Fibroblast of skin of right quadriceps (primary cell): ENCODE measurements around the gene TMEM135.
"Not testable (repeated sequence)": the region's sequence is repeated elsewhere in the genome, so short reads cannot be mapped to it uniquely, and the experiment has no call there.

ENCODE experiments used
- DNase-seq: peaks from one replicate; pipeline ENCODE4 v3.0.0-alpha.2; 2013

TMEM135 gene

DNA sequence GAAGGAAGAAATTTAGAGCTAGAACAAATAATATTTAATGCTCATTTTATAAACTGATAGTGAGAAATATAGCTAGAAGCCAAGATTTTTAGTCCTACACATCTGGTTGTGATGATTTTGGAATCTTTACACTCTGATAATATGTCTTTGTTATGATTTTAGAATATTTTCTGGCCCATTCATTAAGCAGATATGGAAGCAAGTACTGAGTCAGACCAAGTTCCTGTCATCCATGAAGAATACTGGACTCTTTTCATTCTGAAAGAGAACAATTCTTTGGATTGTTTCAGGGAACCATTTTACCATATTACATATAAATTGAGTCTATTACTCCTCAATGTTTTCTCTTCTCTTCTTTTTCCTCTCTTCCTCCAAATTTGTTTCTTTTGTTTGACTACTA is 227.4 kb downstream of the TMEM135 start:
- DNase-seq, result peak; percentile 38

DNA sequence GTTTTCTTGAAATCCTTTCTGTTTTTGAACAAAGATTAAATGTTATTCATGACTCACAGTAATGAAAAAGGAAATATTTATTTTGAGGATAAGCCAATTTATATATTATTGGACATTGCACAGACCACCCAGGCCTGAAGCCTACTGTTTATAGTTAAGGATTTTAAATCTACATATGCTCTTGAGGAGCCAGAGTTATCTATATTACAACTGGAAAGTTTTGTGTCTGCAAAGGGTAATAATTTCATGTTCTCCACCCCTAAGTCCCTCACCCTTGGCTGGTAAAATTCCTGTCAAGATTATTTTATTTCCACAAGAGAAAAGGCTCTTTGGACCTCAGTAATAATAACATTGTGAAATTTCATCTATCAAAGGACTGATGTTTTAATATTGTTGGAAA is 228.2 kb downstream of the TMEM135 start:
- no peak for DNase-seq

DNA sequence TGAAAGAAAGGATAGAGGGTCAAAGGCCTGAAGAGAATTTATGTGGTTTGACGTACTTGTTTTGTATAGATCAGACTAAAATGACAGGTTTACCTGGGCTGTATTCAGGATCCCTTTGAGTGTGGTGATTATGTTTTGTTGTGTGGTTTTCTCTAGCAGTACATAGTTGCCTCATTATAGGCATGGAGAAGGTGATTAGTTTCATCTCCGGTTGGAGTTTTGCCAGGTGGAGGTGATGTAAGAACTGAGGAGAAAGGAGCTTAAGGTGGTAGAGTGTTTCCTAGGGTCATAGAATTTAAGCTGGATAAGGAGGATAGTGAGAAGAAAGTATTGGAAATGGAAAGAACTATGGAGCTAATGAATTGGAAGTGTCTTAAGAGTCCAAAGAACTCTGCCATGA is 229.0 kb downstream of the TMEM135 start:
- no peak for DNase-seq

DNA sequence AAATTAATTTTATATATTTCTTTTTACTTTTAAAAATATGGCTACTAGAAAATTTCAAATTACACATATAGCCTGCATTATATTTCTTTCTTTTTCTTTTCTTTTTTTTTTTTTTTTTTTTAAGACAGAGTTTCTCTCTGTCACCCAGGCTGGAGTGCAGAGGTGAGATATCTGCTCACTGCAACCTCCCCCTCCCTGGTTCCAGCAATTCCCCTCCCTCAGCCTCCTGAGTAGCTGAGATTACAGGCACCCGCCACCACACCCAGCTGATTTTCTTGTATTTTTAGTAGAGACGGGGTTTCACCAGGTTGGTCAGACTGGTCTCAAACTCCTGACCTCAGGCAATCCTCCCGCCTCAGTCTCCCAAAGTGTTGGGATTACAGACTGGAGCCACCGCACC is 234.2 kb downstream of the TMEM135 start:
- DNase-seq, result not testable (repeated sequence)

DNA sequence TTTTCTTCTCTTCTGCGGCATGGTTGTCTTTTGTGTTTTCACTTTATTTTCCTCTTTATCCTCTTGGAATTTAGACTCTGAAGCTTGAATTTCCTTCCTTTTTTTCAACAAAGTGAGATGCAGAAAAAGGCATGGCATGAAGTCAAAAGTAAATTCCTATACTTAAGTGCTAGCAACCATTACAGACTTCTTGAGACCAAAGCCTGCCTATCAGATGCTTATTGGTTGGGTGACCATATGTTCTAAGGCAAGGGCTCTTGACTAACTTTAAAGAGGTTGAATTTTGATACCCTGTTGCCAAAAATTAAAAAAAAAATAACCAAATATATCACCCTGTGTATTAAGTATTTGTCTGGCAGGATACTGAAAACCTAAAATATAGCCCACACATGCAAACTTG is 237.4 kb downstream of the TMEM135 start:
- no peak for DNase-seq

DNA sequence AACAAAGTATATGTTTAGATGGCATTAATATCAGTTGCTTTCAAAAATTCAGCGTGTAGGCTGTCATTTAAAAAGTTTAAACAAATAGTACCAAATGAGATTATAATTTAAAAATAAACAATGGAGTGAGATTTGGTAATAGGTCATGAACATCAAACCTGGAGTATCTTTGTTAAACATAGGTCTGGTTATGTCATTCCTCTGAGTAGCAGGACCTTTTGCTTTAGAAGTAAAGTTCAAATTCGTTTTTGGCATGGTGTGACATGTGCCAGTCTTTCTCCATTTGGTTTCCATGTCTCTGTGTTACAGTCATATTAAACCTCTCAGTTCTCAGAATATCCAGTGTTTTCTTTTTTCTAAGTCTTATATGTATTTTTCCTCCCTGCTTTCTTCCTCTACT is 242.4 kb downstream of the TMEM135 start:
- DNase-seq, result no peak

DNA sequence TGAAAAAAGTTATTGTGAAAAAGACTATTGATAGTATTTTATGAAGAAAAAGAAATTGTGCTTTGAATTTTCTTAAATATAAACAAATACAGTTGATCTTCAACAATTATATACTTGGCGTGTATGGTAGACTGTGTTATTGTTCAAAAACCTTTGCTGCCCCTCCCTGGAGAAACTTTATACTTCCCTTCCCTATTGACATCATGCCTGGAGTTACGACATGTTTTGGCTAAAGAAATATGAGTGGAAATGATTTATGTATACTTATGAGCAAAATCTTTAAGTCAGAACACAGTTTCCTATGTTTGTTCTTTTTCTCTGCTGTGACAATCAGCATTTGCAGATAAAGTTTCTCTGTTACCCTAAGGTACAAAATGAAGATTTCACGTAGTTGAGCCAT is 243.8 kb downstream of the TMEM135 start:
- DNase-seq, result peak; percentile 66

DNA sequence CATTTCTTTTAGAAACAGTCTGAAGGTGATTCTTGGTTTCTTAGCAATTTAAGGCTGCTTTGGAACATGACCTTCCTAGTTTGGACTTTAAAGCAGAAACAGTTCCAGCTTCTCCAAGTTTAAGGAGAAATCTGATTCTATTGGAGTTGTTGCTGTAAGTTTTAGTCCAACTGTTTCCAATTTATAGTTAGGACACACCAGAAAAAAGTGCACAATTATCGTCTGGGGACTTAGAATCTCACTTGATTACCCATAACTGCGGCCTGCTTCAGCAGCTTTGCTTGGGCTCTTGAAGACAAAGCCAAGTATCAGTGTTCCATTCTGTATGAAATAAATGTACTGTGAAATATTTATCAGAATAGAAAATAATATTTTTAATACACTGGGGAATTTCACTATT is 246.6 kb downstream of the TMEM135 start:
- no peak for DNase-seq

DNA sequence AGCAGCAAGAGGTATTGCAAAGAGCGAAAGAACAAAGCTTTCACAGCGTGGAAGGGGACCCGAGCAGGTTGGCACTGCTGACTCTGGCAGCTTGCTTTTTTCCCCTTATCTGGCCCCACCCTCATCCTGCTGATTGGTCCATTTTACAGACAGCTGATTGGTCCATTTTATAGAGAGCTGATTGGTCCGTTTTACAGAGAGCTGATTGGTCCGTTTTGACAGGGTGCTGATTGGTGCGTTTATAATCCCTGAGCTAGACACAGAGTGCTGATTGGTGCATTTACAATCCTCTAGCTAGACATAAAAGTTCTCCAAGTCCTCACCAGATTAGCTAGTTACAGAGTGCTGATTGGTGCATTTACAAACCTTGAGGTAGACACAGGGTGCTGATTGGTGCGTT is 247.9 kb downstream of the TMEM135 start:
- DNase-seq, result not testable (repeated sequence)

DNA sequence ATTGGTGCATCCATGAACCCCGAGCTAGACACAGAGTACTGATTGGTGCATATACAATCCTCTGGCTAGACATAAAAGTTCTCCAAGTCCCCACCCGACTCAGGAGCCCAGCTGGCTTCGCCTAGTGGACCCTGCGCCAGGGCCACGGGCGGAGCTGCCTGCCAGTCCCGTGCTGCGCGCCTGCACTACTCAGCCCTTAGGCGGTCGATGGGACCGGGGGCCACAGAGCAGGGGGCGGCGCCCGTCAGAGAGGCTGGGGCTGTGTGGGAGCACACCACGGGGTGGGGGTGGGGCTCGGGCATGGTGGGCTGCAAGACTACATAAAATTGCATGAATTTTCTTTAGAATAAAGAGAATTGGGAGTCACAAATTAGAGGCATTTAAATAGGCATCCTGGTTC is 248.6 kb downstream of the TMEM135 start:
- no peak for DNase-seq

DNA sequence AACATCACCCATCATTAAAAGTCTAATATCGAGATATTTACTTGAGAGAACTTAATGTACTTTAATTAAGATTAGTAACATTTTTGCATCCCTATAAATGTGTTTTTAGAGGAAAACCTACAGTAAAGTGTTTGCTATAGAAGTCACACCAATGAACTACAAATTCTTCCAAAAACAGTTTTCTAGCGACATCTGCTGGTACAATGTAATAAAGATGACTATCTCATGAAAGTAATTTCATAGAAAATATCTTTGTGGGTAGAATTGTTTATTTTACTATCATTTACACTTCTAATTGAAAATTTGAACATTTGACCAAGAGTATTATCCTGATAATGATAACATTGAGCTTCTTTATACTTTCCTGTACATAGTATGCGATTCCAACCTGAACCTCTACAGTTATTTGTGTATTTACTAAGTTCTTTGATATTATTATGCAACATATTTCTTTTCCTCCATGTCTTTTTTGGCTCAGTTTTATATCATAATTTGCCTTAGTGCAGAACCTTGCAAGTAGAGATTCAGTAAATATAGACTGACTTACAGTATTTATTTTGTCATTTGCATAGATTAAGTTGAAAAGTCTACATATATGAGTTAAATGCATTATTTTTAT is 252.7 kb downstream of the TMEM135 start:
- peak; percentile 52 for DNase-seq

DNA sequence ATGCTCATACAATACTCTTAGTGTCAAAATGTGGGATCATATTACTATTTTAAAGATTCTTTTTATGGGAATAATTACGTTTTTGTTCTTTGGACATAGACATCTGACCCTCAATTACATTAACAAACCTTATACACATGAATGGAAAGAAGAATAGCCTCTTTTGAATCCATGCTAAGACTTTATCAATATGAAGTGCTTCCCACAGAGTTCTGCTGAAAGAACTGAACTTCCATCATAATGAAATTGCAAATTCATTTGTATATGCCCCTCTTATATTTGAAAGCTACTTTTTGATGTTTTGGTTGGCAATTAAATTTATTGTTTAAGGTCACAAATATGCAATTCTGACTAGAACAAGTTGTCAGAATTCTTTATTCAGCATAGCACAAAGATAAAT is 254.9 kb downstream of the TMEM135 start:
- no peak for DNase-seq

DNA sequence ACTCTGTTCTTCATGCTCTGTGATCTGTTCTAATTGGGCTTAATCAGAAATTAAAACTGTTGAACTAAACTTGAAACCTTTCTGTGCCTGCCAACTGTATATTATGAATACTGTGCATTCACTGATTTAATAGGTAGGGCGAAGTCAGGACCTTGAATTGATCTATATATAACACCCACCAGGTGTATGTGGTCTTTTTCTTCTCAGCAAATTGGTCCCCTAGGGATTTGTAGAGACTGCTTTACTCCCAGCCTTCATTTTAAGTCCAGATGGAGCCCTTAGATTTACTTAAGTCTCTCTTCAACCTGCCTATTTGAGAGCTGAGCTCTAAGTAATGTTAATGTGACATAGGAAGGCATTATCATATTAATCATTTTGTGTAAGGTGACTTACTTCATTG is 257.5 kb downstream of the TMEM135 start:
- DNase-seq, result no peak

DNA sequence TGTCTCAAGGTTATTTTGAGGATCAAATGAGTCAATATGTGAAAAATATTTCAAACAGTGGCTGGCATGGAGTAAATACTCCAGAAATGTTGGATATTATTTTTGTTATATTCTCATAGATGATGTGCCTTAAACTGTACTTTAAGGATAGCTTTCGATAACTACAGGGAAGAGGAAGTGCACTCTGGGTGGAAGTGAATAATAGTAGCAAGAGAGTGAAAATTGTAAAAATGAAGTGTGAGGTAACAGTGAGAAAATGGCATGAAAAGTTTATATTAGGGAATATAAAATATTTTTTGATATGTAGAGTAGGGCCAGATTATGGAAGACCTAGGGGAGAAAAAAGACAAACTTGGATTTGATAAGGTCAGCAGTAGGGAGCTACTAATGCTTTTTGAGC is 258.9 kb downstream of the TMEM135 start:
- no peak for DNase-seq

DNA sequence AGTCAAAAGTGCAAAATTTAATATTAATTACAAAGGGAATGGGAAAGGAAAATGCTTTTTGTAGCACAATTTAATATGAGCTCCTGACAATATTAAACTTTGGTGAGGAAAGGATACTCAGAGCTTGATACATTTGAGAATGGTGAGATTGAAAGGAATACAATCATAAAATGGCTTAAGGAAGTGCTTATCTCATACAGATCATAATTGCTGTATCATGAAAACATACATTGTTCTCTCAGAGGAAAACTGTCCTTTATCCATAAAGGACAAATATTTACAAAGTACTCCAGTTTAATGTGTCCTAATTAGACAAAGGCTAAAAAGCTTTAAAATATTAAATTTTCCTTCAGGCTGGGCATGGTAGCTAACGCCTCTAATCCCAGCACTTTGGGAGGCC is 260.4 kb downstream of the TMEM135 start:
- no peak for DNase-seq

DNA sequence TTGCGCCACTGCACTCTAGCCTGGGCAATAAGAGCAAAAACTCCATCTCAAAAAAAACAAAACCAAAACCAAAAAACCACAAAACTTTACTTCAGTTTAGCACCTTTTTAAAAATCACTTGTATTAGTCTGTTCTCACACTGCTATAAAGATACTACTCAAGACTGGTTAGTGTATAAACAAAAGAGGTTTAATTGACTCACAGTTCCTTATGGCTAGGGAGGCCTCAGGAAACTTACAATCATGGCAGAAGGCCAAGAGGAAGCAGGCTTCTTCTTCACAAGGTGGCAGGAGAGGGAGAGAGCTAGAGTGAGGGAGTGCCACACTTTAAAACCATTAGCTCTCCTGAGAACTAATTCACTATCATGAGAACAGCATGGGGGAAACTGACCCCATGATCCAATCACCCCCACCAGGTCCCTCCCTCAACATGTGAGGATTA is 261.3 kb downstream of the TMEM135 start:
- DNase-seq, result no peak

DNA sequence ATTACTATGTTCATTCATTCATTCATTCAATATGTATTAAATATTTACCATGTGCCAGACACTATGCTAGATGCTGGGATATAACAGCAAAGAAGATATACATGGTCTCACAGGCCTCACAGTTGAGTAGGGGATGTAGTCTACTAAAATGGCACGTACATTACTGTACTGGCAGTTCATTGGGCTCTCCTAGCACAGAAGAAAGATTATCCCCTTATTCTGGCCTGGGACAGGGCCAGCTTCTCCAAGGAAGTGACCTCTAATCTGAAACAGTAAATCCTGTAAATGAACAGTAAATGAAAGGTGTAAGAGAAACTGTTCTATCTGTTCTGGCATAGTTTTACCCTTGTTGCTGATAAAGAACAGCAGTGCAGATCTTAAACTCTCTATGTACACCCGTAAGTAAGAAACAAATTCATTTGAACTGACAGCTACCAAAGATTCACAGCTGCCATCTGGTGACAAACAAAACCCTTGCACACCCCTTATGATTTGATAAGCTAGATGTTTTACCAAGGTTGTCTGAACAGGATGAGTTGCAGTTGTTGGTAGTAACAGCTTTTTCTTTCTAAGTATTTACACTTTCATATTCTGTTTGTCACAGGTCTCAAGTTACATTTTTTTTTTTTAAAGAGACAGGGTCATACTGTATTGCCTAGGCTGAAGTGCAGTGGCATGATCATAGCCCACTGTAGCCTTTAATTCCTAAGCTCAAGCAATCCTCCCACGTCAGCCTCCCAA is 263.1 kb downstream of the TMEM135 start:
- no peak for DNase-seq

DNA sequence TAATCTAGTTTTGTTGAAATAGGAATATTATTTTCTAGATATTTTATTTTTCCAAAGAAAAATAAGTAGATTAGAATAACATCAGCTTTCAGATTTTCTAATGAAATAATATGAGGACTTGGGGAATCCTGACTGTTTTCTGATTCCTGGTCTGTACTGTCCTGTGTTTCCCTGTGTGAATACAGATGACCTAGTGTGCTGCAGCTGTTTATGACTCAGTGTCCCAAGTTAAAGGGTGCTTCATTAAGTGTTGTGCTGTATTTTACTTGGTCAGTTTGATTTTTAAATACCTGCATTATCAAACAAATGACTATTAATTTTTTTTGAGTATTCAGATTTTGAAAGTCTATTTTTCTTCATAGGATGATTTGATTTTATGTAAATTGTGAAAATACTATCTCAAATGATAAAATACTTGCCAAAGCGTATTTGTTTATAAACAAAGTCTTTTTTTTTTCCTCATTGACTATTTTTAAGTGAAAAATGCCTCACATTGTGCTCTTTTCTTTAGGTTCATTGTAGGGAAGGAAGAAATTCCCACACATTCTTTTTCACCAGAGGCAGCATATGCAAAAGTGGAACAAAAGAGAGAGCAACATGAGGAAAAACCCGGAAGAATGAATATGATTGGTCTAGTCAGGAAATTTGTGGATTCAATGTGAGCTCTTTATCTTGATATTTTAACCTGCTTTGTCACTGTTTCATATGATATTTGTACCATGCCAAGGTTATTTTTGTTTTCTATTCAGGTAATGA is 264.2 kb downstream of the TMEM135 start:
- DNase-seq, result no peak

DNA sequence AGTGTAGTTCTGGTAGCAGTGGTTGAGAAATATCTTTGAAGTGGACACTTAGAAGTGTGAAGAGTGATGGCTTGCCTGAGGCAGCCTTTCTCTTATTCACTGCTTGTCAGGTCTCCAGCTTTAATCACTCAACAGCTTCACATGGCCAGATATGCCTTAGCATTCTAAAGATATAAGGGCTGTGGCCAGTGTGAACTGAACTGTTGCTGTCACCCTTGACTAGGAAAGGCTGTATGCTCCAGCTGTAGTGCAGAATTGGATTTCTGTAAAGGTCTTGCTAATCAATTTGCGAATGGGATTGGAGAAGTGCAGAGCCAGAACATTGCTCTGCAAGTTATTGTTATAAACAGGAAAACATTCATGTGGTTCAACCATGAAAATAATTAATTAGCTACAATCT is 266.7 kb downstream of the TMEM135 start:
- no peak for DNase-seq

DNA sequence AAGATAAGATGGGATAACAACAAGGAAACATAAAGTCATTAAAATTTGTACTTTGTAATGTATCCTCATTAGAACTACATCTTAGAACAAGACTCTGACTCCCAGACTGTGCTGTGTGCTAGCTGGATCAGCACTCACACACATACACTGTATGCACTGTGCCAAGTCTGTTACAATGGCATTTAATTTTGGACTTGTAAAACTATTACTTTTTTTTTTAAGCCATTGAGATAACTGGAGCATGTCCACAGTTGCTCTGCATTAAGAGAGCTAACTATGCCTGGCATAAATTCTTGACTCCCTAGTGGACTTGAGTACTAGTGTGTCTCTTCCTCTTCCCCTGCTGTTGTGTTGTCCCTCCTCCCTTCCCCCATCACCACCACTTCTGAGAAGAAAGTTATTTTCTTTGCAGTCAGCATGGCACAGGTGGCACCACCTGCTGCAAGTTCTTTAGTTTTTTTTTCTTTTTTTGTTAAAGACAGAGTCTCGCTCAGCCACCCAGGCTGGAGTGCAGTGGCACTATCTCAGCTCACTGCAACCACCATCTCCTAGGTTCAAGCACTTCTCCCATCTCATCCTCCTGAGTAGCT is 268.6 kb downstream of the TMEM135 start:
- DNase-seq, result no peak

DNA sequence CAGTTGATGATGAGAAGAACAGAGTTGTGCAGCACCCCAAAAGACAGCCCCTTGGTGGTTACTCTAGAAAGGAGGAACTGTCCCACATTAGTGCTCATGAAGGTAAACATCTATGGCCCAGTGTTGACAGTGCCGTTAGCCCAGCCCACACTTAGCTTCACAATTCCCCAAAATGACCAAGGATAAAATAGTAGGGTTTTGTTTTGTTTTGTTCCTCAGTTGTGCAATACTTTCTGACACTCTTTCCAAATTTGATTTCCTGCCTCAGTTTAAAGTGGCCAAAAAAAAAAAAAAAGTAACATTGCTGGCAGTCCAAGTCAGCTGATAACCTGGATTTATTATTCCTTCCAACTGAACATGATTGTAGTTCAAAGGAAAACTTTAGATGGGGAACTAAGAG is 269.4 kb downstream of the TMEM135 start:
- no peak for DNase-seq

DNA sequence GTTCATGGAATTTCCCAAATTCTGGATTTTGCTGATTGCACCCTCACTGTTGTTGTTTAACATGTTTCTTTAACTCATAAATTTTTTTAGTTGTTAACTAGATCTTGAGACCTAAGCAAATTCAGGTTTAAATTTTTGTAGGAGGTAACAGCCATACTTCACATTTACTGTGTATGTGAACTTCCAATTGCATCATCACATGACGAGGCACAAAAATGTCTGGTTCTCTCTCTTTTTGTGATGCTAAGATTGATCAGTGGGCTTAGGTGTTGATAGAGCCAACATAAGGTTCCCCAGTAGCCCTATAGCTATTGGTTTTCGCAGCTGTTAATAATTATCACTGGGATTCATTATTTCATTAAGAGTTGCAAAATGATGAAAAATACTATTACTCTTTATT is 277.5 kb downstream of the TMEM135 start:
- DNase-seq, result no peak

DNA sequence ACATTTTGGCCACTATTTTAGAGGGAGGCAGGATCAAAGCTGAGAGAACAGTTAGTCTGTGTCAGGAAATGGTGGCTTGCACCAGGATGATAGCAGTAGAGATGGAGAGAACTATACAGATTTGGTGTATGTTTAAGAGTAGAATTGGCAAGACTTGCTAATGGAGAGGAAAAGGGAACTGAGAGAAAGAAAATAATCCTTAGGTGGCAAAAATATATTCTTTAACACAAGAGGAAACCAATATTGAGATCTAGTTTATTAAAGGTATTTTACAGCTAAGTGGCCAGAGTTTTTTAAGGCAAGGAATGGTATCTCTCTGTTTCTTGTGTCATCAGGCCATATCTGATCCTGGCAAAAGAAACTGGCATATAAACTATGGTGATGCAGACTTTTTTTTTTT is 278.8 kb downstream of the TMEM135 start:
- no peak for DNase-seq

DNA sequence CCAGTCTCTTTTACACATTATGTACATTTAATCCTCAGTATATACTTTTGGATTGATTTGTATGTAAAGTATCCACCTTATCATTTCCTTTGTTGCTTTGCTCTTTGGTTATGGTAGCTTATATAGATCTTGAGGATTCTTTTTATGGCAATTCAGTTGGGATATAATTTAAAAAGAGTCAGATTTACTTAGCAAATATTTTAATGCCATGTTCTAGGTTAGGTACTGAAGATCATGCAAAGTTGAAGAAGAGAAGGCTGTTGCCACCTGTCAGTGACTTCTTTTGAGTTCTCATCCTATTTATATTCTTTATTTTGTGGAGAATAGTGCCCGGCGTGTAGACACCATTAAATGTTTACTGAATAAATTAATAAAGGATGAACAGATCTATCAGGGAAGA is 279.7 kb downstream of the TMEM135 start:
- DNase-seq, result no peak
